Heart left ventricle (tissue), 16 donors: ENCODE results near the gene PIP5KL1. TPM values are rescaled to one million over a fixed set of nuclear protein-coding genes. Genes with fewer than 3 reads are reported as not detected.

Source experiments
- ATAC-seq, 4 donors: fragments of 200-7000 bp; cut with Tn5 transposase; one replicate each; pipeline ENCODE4 v1.9.1; 2020 to 2022; ENCODE audit warnings: moderate library complexity in 4 of 4, mild to moderate bottlenecking in 3 of 4, moderate number of reproducible peaks in 1 of 4
- DNase-seq, 5 donors: peaks; one replicate each; pipeline ENCODE4 v3.0.0-alpha.2; 2020
- H3K27ac ChIP-seq, 12 donors: fragments of 200-600 bp; sonication (generic) in 4 of 12; one replicate each; pipeline versions ENCODE4 v1.5.0 to v1.8.0; 2016 to 2022; ENCODE audit warnings: mild to moderate bottlenecking in 2 of 12
- H3K27me3 ChIP-seq, 9 donors: fragments of 200-600 bp; sonication (generic) in 2 of 9; one replicate each; pipeline versions ENCODE4 v1.5.1 to v1.8.0; 2016 to 2022; ENCODE audit warnings: mild to moderate bottlenecking in 3 of 9
- H3K36me3 ChIP-seq, 9 donors: fragments of 200-600 bp; sonication (generic) in 2 of 9; one replicate each; pipeline versions ENCODE4 v1.5.0 to v1.8.0; 2018 to 2022; ENCODE audit warnings: mild to moderate bottlenecking in 2 of 9
- H3K4me1 ChIP-seq, 12 donors: fragments of 200-600 bp; sonication (generic) in 4 of 12; one replicate each; pipeline versions ENCODE4 v1.5.0 to v1.8.0; 2016 to 2022; ENCODE audit warnings: mild to moderate bottlenecking in 3 of 12
- H3K4me3 ChIP-seq, 12 donors: fragments of 200-600 bp; sonication (generic) in 4 of 12; one replicate each; pipeline versions ENCODE4 v1.5.0 to v1.8.0; 2017 to 2022; ENCODE audit warnings: mild to moderate bottlenecking in 9 of 12, moderate library complexity in 4 of 12
- H3K9me3 ChIP-seq, 12 donors: fragments of 200-600 bp; sonication (generic) in 4 of 12; one replicate each; pipeline versions ENCODE4 v1.5.0 to v1.8.0; 2016 to 2022; ENCODE audit warnings: mild to moderate bottlenecking in 1 of 12
- POLR2A ChIP-seq, 2 donors: fragments of 450-650 bp; IDR thresholded peaks; one replicate each; pipeline ENCODE4 v1.6.1; 2017; ENCODE audit warnings: antibody characterized with exemption in 2 of 2, mild to moderate bottlenecking in 2 of 2, moderate library complexity in 2 of 2
- WGBS, 4 donors: extraction: QIAGEN DNeasy Blood & Tissue Kit in 2 of 4; methylation state at CpG; one replicate each; pipeline versions ENCODE4 v1.1.5 to v1.1.7; 2013 to 2018; 5-methylcytosine and 5-hydroxymethylcytosine counted together
- intact Hi-C, 10 donors: fragments of 100-400 bp; cut with DNase I; formaldehyde crosslinking; loops; one replicate each; pipeline versions ENCODE4 v1.11.1 to v1.14.2; 2022
- polyA plus RNA-seq, 2 donors: library from polyadenylated mRNA; stranded (reverse); fragments of 200-250 nt; gene quantifications; one replicate each; pipeline ENCODE4 v1.2.3, GENCODE V29; 2013
- total RNA-seq, 9 donors: library from RNA; depleted of rRNA in 2 of 9; stranded (reverse); fragments of >200 nt in 2 of 9; fragmentation: NEBNext Ultra II Directional in 3 of 9; extraction: Animal tissue kit (Norgen Biotek cat#: 25700) in 3 of 9; gene quantifications; one replicate each; pipeline versions ENCODE4 v1.1.0 to v1.2.4, GENCODE V29; 2016 to 2023
- TF ChIP-seq, protein P1 (sequence below), 12 donors: fragments of 200-600 bp; sonication (generic) in 4 of 12; IDR thresholded peaks; one replicate each; pipeline versions ENCODE4 v1.5.0 to v1.8.0; 2018 to 2022; ENCODE audit warnings: antibody characterized with exemption in 12 of 12, mild to moderate bottlenecking in 5 of 12
- donor health status: ischemic (EF 13 %, LVEDD 7.1; RV severe dilation, severe dysfunction).
- donor health status: healthy with polysubstance abuse.
- donor health status: DM: no; HTN: yes; CAD: no.
- donor health status: DM: no; HTN: no; CAD: no.
- donor health status: ischemic (EF 25% LVEDD 6.9; RV normal size, moderate dysfunction).
- donor health status: ischemic (EF 25% LVEDD 5.7; RV mildly dilated, moderate dysfunction).
- donor health status: healthy.
- donor health status: DM: yes; HTN: yes; CAD: no.
- donor health status: ischemic (EF 35%, LVEDD 5.7; RV mildly dilated, moderate dysfunction).
- donor health status: nonischemic (EF 11% LVEDD 7.7; RV severe dilation, severe dysfunction).
- donor health status: DM: yes; HTN: yes; CAD: no.
- donor health status: PGD.
- donor health status: ischemic (EF 29% LVEDD 5.4; RV normal size, mild dysfunction).
- donor health status: nonischemic (EF 23%, LVEDD 6.1; RV moderate dilation, normal function).

Gene PIP5KL1
- total and polyA plus RNA-seq, 11 donors, result 0.12 to 0.77 (median 0.50) TPM; not detected in 2

DNA sequence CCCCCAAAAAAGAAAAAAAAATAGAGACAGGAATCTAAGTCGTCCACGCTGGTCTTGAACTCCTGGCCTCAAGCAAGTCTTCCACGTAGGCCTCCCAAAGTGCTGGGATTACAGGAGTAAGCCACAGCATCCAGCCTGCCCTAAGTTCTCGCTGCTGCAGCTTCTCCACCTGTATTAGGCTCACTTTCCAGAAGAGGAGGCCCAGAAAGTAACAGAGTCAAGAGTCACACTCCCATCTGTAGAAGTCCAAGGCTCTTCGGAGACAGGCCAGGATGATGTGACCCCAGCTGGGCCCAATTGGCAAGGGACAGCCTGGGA lies 48.4 kb upstream of the PIP5KL1 start:
- H3K36me3 ChIP-seq, result peaks cover 0 to 4% (median 0%) of the 10 kb centered on the region in 9 donors
- peak overlapping the region; percentile 57 to 99 (median 84) for H3K4me3 ChIP-seq
- ATAC-seq, result no peak
- WGBS, 4 donors, result 50 to 58% (median 51%) methylated on average over 5 of the region's 5 CpGs
- DNase-seq, result peak in 1 of 5 donors; percentile 1
- peak overlapping the region; percentile 70 to 96 (median 90) for H3K27ac ChIP-seq
- no peaks in the 10 kb centered on the region for H3K9me3 ChIP-seq
- TF ChIP-seq, protein P1, sequence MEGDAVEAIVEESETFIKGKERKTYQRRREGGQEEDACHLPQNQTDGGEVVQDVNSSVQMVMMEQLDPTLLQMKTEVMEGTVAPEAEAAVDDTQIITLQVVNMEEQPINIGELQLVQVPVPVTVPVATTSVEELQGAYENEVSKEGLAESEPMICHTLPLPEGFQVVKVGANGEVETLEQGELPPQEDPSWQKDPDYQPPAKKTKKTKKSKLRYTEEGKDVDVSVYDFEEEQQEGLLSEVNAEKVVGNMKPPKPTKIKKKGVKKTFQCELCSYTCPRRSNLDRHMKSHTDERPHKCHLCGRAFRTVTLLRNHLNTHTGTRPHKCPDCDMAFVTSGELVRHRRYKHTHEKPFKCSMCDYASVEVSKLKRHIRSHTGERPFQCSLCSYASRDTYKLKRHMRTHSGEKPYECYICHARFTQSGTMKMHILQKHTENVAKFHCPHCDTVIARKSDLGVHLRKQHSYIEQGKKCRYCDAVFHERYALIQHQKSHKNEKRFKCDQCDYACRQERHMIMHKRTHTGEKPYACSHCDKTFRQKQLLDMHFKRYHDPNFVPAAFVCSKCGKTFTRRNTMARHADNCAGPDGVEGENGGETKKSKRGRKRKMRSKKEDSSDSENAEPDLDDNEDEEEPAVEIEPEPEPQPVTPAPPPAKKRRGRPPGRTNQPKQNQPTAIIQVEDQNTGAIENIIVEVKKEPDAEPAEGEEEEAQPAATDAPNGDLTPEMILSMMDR (IDR thresholded peaks at IDR 0.05), result no peak
- TF ChIP-seq POLR2A (IDR thresholded peaks at IDR 0.05), result no peak
- peaks cover 0 to 81% (median 65%) of the 10 kb centered on the region in 12 donors for H3K4me1 ChIP-seq
- H3K27me3 ChIP-seq, result no peaks in the 10 kb centered on the region
- intact Hi-C loops, result no loop called here

DNA sequence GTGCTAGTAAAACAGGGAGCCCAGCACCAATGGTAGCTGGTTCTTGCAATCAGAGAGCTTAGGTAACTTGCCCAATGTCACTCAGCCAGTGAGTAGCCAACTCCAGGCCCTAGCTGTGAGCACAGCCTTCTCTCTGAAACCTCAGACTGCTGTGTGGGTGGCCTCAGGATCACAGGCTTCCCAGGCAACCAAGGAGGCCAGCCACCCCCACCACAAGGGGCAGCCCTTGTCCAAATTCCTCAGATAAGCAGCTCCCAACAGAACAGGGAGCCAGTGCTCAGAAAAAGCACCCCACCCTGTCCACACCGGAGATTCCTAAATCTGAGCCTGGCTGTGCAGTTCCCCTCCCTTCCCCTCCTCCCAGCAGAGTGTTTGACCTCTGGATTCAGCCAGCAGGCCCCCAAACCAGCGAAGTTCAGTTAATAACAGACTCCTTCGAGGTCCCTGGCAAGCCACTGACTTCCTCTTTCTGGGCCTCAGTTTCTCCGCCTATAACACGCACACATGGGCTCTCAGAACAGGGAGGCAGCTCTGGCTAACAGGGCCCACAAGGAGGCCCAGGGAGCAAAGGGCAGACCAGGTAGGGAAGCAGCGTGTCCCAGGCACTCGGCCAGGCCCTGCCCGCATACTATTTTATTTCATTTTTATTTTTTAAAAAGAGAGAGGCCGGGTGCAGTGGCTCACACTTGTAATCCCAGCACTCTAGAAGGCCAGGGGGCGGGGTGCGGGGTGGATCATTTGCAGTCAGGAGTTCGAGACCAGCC lies 47.5 kb upstream of the PIP5KL1 start:
- intact Hi-C loops, result no loop called here
- WGBS, 4 donors, result 48 to 52% (median 51%) methylated on average over 12 of the region's 12 CpGs
- peak in 1 of 2 donors; percentile 14 for TF ChIP-seq POLR2A (IDR thresholded peaks at IDR 0.05)
- TF ChIP-seq, protein P1 (IDR thresholded peaks at IDR 0.05), result peak in 4 of 12 donors; percentile 8 to 38 (median 34)
- peaks cover 0 to 86% (median 74%) of the 10 kb centered on the region in 12 donors for H3K4me1 ChIP-seq
- H3K9me3 ChIP-seq, result no peaks in the 10 kb centered on the region
- peaks cover 0 to 4% (median 0%) of the 10 kb centered on the region in 9 donors for H3K36me3 ChIP-seq
- DNase-seq (peak; percentile 25 to 81 (median 68)), ATAC-seq (peak; percentile 27 to 38 (median 32))
- H3K27me3 ChIP-seq, result no peaks in the 10 kb centered on the region
- peak overlapping the region in 10 of 12 donors; percentile 18 to 99 (median 84) for H3K4me3 ChIP-seq
- peak overlapping the region; percentile 70 to 96 (median 90) for H3K27ac ChIP-seq

DNA sequence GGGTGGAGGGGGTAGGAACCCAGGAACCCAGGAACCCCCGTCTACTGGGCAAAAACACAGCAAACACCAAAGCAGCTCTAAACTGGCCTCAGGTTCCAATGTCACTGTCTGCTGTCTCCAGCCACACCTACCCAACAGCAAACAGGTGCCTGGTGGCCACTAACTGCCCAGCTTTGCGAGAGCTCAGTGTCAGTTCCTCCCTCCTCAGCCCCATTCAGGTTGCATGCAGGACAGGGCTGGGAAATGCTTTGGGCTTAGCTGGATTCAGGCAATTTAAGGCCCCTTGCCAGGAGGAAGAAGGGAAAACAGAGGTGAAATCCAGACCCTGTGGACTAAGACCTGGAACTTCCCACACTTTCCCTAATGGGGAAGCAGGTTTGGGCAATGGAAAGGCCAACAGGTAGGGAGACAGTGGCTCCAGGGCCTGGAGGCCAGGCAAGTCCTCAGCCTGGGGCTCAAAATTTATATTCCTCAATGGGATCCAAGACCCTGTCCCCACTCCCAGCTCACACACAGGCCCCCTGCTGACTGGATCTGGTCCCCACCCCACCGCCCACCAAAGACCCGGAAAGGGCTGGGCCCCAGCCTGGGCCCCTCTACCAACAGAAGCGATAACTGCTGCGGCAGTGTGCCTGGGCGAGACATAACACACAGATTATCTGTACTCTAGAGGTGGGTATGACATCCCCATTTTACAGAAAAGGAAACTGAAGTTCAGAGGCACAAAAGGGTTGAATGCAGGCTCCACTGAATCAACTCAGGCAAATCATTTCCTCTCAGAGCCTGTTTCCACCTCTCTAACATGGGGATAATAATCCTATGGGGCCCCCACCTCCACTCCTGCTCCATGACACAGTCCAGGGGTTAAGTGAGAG lies 46.7 kb upstream of the PIP5KL1 start:
- H3K27me3 ChIP-seq, result no peaks in the 10 kb centered on the region
- peak overlapping the region; percentile 70 to 96 (median 90) for H3K27ac ChIP-seq
- peak overlapping the region in 10 of 12 donors; percentile 18 to 99 (median 84) for H3K4me3 ChIP-seq
- TF ChIP-seq, protein P1 (IDR thresholded peaks at IDR 0.05), result no peak
- TF ChIP-seq POLR2A (IDR thresholded peaks at IDR 0.05), result no peak
- peak in 2 of 5 donors; percentile 20 to 37 for DNase-seq
- peaks cover 0 to 90% (median 82%) of the 10 kb centered on the region in 12 donors for H3K4me1 ChIP-seq
- H3K36me3 ChIP-seq, result peaks cover 0 to 4% (median 0%) of the 10 kb centered on the region in 9 donors
- WGBS, 4 donors, result 57 to 84% (median 69%) methylated on average over 7 of the region's 7 CpGs
- ATAC-seq, result no peak
- intact Hi-C loops, result no loop called here
- no peaks in the 10 kb centered on the region for H3K9me3 ChIP-seq

DNA sequence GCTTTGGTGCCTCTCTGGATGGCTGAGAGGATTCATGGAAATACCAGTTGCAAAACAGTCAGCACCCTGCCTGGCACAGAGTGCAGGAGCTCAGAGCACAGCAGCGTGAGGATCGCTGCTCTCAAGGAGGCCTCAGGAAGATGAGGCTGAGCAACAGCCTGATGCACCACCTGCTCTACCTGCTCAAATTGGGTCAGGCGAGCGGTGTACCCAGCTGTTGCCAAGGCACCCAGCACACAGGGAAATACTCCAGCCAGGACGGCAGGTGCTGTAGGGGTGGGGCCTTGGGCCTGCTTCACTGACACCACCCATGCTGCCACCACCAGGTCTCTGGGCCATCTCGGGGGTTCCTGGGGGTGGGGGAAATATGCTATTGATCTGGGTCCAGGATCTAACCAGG lies 45.9 kb upstream of the PIP5KL1 start:
- no peak for TF ChIP-seq POLR2A (IDR thresholded peaks at IDR 0.05)
- TF ChIP-seq, protein P1 (IDR thresholded peaks at IDR 0.05), result no peak
- DNase-seq, result peak in 2 of 5 donors; percentile 27 to 44
- Histone ChIP-seq H3K9me3 (no peaks in the 10 kb centered on the region), H3K4me1 (peaks cover 0 to 92% (median 86%) of the 10 kb centered on the region in 12 donors), H3K27ac (peak overlapping the region in 9 of 12 donors; percentile 66 to 96 (median 90)), H3K27me3 (no peaks in the 10 kb centered on the region), H3K36me3 (peaks cover 0 to 4% (median 0%) of the 10 kb centered on the region in 9 donors), H3K4me3 (peak overlapping the region in 2 of 12 donors; percentile 81 to 99)
- WGBS, 4 donors, result 63 to 79% (median 73%) methylated on average over 6 of the region's 6 CpGs
- intact Hi-C loops, result no loop called here
- ATAC-seq, result no peak
